Endometrium (tissue), 2 donors: Measurements from ENCODE around the gene SIK3.
"Not testable (repeated sequence)": the region's sequence is repeated elsewhere in the genome, so short reads cannot be mapped to it uniquely, and the experiment has no call there.

ENCODE experiments used
- FAIRE-seq: peaks from 2 replicates; lab custom pipeline; 2012; peaks lifted over from hg19 to GRCh38; lab: Jason Lieb, UNC
- donor health status: control.
- donor health status: control.

The SIK3 gene

GRCh38 chr11:116838321-116839084 is 259.7 kb downstream of the SIK3 start:
- no peak for FAIRE-seq

- FAIRE-seq = no peak
These were observed 260.8 kb downstream of the SIK3 start, which contains the start of gene APOA1 for GRCh38 chr11:116837231-116838091. TSS of gene APOA1 (minus strand) at chr11:116837622. CDS start at chr11:116837387, 235 bp downstream.

- FAIRE-seq = no peak
These were observed 261.6 kb downstream of the SIK3 start for GRCh38 chr11:116836632-116836991.

- FAIRE-seq = no peak
These were observed 262.2 kb downstream of the SIK3 start for GRCh38 chr11:116835791-116836631.

GRCh38 chr11:116835042-116835772 is 263.0 kb downstream of the SIK3 start:
- no peak for FAIRE-seq

GRCh38 chr11:116834535-116835041 is 263.6 kb downstream of the SIK3 start:
- not testable (repeated sequence) for FAIRE-seq

GRCh38 chr11:116833816-116834534 is 264.3 kb downstream of the SIK3 start:
- FAIRE-seq = no peak

- FAIRE-seq = no peak
These were observed 264.8 kb downstream of the SIK3 start for GRCh38 chr11:116833491-116833815.

- FAIRE-seq = no peak
These were observed 265.6 kb downstream of the SIK3 start for GRCh38 chr11:116832350-116833290.

GRCh38 chr11:116831790-116832349 is 266.4 kb downstream of the SIK3 start:
- no peak for FAIRE-seq

- no peak for FAIRE-seq
These were observed 267.9 kb downstream of the SIK3 start for GRCh38 chr11:116830184-116830912.

- no peak for FAIRE-seq
These were observed 268.6 kb downstream of the SIK3 start, which contains the start of gene APOC3 for GRCh38 chr11:116829525-116830183. TSS of gene APOC3 (plus strand) at chr11:116829907. CDS start at chr11:116830583, 676 bp downstream.

- FAIRE-seq = no peak
These were observed 269.4 kb downstream of the SIK3 start for GRCh38 chr11:116828632-116829524.

GRCh38 chr11:116827461-116827860 is 270.8 kb downstream of the SIK3 start:
- no peak for FAIRE-seq

- FAIRE-seq = no peak
These were observed 271.3 kb downstream of the SIK3 start for GRCh38 chr11:116826751-116827431.
